ENCODE measurements around the gene SUSD6.

DNA sequence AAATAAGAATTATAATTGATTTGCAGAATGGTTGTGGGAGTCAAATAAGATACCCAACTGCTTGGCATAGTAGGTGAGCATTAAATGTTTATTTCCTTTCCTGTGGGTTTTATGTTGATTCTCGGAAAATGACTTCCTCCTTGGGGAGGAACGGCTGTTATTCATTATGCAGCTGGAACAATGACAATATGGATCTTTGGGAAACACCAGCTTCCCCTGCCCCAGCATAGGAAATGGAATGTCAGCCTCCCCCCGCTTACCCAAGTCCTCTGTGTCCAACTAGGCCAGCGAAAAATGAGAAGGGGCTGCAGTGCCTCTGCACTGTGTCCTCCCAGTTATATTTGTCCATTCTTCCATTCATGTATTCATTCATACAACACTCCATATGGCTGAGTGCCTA, 25.0 kb upstream of the SUSD6 start:
- TF ChIP-seq, protein P1, sequence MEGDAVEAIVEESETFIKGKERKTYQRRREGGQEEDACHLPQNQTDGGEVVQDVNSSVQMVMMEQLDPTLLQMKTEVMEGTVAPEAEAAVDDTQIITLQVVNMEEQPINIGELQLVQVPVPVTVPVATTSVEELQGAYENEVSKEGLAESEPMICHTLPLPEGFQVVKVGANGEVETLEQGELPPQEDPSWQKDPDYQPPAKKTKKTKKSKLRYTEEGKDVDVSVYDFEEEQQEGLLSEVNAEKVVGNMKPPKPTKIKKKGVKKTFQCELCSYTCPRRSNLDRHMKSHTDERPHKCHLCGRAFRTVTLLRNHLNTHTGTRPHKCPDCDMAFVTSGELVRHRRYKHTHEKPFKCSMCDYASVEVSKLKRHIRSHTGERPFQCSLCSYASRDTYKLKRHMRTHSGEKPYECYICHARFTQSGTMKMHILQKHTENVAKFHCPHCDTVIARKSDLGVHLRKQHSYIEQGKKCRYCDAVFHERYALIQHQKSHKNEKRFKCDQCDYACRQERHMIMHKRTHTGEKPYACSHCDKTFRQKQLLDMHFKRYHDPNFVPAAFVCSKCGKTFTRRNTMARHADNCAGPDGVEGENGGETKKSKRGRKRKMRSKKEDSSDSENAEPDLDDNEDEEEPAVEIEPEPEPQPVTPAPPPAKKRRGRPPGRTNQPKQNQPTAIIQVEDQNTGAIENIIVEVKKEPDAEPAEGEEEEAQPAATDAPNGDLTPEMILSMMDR (conservative IDR thresholded peaks at IDR 0.05; ENCODE audit: low read length) = no peak
- TF ChIP-seq EZH2phosphoT487 (IDR thresholded peaks at IDR 0.05; ENCODE audit: borderline replicate concordance, low read depth, low read length) = no peak
